B cell (primary cell): ENCODE data around the gene TNPO2. TPM values are rescaled to one million over a fixed set of nuclear protein-coding genes. Genes with fewer than 3 reads are reported as not detected.

Experiments
- ATAC-seq: fragments of 200-7000 bp; cut with Tn5 transposase; one replicate; pipeline ENCODE4 v1.10.0; 2021; ENCODE audit warnings: low read depth, mild to moderate bottlenecking, moderate number of reproducible peaks, moderate library complexity
- CTCF ChIA-PET: fragments of 350-600 bp; sonication (Branson Sonifier 250); formaldehyde crosslinking; loops from one replicate; lab custom pipeline; 2021; ENCODE audit warnings: antibody characterized with exemption, inconsistent platforms; lab: Charles Lee
- POLR2A ChIA-PET: fragments of 350-600 bp; sonication (Branson Sonifier 250); formaldehyde crosslinking; loops from one replicate; lab custom pipeline; 2021; ENCODE audit warnings: antibody characterized with exemption; lab: Charles Lee
- DNase-seq: peaks from one replicate; pipeline ENCODE4 v3.0.0; 2013
- H2AFZ ChIP-seq: 2 replicates; pipeline ENCODE4 v1.6.1; 2012; ENCODE audit warnings: mild to moderate bottlenecking, low read depth, low read length; ENCODE audit not compliant: insufficient read depth, poor library complexity, severe bottlenecking
- H3K27ac ChIP-seq, 2 donors: 1 replicate in 1 of 2; 2 replicates in 1 of 2; pipeline ENCODE4 v1.5.1; 2012 to 2013; ENCODE audit warnings: low read length in 2 of 2, mild to moderate bottlenecking in 2 of 2, moderate library complexity in 1 of 2
- H3K27me3 ChIP-seq, 4 experiments: fragments of 200-600 bp in 1 of 4; sonication (generic) in 1 of 4; replicated peaks in 1 of 4; 1 replicate in 2 of 4; 2 replicates in 2 of 4; pipeline versions ENCODE4 v1.6.1 to v1.7.0; 2013 to 2016; ENCODE audit warnings: low read length in 3 of 4, mild to moderate bottlenecking in 2 of 4, mixed read lengths in 1 of 4, moderate library complexity in 1 of 4; ENCODE audit not compliant: insufficient read depth in 4 of 4, control insufficient read depth in 3 of 4; ENCODE audit errors: control extremely low read depth in 1 of 4
- H3K36me3 ChIP-seq, 2 experiments: replicated peaks in 1 of 2; 1 replicate in 1 of 2; 2 replicates in 1 of 2; pipeline versions ENCODE4 v1.6.1 to v1.7.1; 2013; ENCODE audit warnings: low read length in 1 of 2; ENCODE audit not compliant: insufficient read depth in 2 of 2, control insufficient read depth in 1 of 2; ENCODE audit errors: control extremely low read depth in 1 of 2, extremely low read depth in 1 of 2
- H3K4me1 ChIP-seq, 2 donors: fragments of 200-600 bp in 1 of 2; sonication (generic) in 1 of 2; 1 replicate in 1 of 2; 2 replicates in 1 of 2; pipeline versions ENCODE4 v1.5.1 to v1.6.1; 2013 to 2017; ENCODE audit warnings: low read length in 2 of 2; ENCODE audit not compliant: control insufficient read depth in 2 of 2, insufficient read depth in 2 of 2
- H3K4me2 ChIP-seq: replicated peaks from 2 replicates; pipeline ENCODE3; 2012; ENCODE audit warnings: mild to moderate bottlenecking, low read depth, low read length; ENCODE audit not compliant: poor library complexity, severe bottlenecking
- H3K4me3 ChIP-seq, 5 experiments: fragments of 200-600 bp in 1 of 5; sonication (generic) in 1 of 5; 1 replicate in 3 of 5; 2 replicates in 2 of 5; pipeline versions ENCODE4 v1.5.1 to v1.7.0; 2011 to 2016; ENCODE audit warnings: low read length in 4 of 5, mild to moderate bottlenecking in 4 of 5, low read depth in 2 of 5, control low read depth in 1 of 5, moderate library complexity in 1 of 5; ENCODE audit not compliant: insufficient read depth in 1 of 5; ENCODE audit errors: control extremely low read depth in 1 of 5, extremely low read depth in 1 of 5
- H3K79me2 ChIP-seq: fragments of 200-600 bp; sonication (generic); one replicate; pipeline ENCODE4 v1.6.0; 2016; ENCODE audit warnings: low read length; ENCODE audit not compliant: control insufficient read depth, insufficient read depth
- H3K9ac ChIP-seq: fragments of 200-600 bp; sonication (generic); 2 replicates; pipeline ENCODE4 v1.6.1; 2017; ENCODE audit warnings: mild to moderate bottlenecking, low read length, moderate library complexity
- H3K9me3 ChIP-seq, 3 donors: one replicate each; pipeline versions ENCODE4 v1.6.1 to v1.7.1; 2013; ENCODE audit warnings: low read length in 2 of 3; ENCODE audit not compliant: control insufficient read depth in 2 of 3, insufficient read depth in 1 of 3; ENCODE audit errors: control extremely low read depth in 1 of 3
- H4K20me1 ChIP-seq: 2 replicates; pipeline ENCODE4 v1.6.0; 2012; ENCODE audit warnings: mild to moderate bottlenecking, low read length; ENCODE audit not compliant: insufficient read depth, control insufficient read depth, poor library complexity, severe bottlenecking
- H3K27ac Mint-ChIP-seq: one replicate; pipeline ENCODE4 v1.8.0; 2021; ENCODE audit warnings: mixed read lengths
- H3K27me3 Mint-ChIP-seq: one replicate; pipeline ENCODE4 v1.8.0; 2021; ENCODE audit warnings: mixed read lengths
- H3K4me1 Mint-ChIP-seq: one replicate; pipeline ENCODE4 v1.8.0; 2021; ENCODE audit warnings: mixed read lengths
- H3K4me3 Mint-ChIP-seq: one replicate; pipeline ENCODE4 v1.8.0; 2021; ENCODE audit warnings: mixed read lengths
- H3K9me3 Mint-ChIP-seq: one replicate; pipeline ENCODE4 v1.8.0; 2022; ENCODE audit warnings: mixed read lengths; ENCODE audit not compliant: insufficient read depth
- CTCF ChIP-seq: fragments of 200-600 bp; IDR thresholded peaks from one replicate; pipeline ENCODE4 v1.8.0; 2022; ENCODE audit warnings: antibody characterized with exemption, mild to moderate bottlenecking
- EZH2 ChIP-seq: IDR thresholded peaks from 2 replicates; pipeline ENCODE4 v1.6.1; 2012; ENCODE audit warnings: borderline replicate concordance, low read depth, mild to moderate bottlenecking, moderate library complexity, low read length; ENCODE audit not compliant: insufficient read depth, poor library complexity, severe bottlenecking
- WGBS: methylation state at CpG from one replicate; pipeline ENCODE4 v1.1.5; 2013; ENCODE audit warnings: missing lambda C conversion rate; ENCODE audit not compliant: insufficient coverage; 5-methylcytosine and 5-hydroxymethylcytosine counted together
- intact Hi-C: fragments of 100-400 bp; cut with micrococcal nuclease; formaldehyde crosslinking; loops from one replicate; pipeline ENCODE4 v1.10.0; 2022
- polyA plus RNA-seq: library from polyadenylated mRNA; depleted of rRNA; stranded (reverse); fragments of >200 nt; gene quantifications from 2 replicates; pipeline ENCODE4 v1.2.3, GENCODE V29; 2012
- total RNA-seq, 2 donors: library from RNA; stranded (reverse); fragments of 120-200 nt in 1 of 2; gene quantifications; 1 replicate in 1 of 2; 2 replicates in 1 of 2; pipeline versions ENCODE4 v1.2.3 to v1.2.4, GENCODE V29; 2013 to 2022

Gene TNPO2
- total and polyA plus RNA-seq, 2 donors (not counting 1 experiment from before 2014, with no cell fraction given), result 73.7 to 85.6 TPM

- Histone ChIP-seq H3K27me3 (no peaks in the 10 kb centered on the region), H3K36me3 (no peaks in the 10 kb centered on the region), H4K20me1 (no peaks in the 10 kb centered on the region), H2AFZ (no peak overlapping the region), H3K9ac (no peak overlapping the region), H3K27ac (no peak overlapping the region), H3K4me2 (no peak overlapping the region), H3K4me3 (no peak overlapping the region), H3K4me1 (peaks cover 7 to 14% of the 10 kb centered on the region in 2 donors), H3K79me2 (peaks cover 2% of the 10 kb centered on the region), H3K9me3 (no peaks in the 10 kb centered on the region)
- POLR2A ChIA-PET, result no interaction called here
- no peak overlapping the region for H3K4me3 Mint-ChIP-seq
- CTCF ChIA-PET, result interaction anchor here (1.2 to 27.9 kb wide), 3 partner anchors 10 to 76 kb away, joined by 3 to 1147 read pairs (median 353); partner anchors contain the start of genes JUNB, PRDX2, RNASEH2A and THSD8
- TF ChIP-seq EZH2 (no peak), CTCF (no peak)
- no peaks in the 10 kb centered on the region for H3K27me3 Mint-ChIP-seq
- no peak for DNase-seq
- H3K27ac Mint-ChIP-seq, result no peak overlapping the region
- no peaks in the 10 kb centered on the region for H3K9me3 Mint-ChIP-seq
- ATAC-seq, result no peak
- intact Hi-C loops, result no loop called here
- peaks cover 18% of the 10 kb centered on the region for H3K4me1 Mint-ChIP-seq
- WGBS, result 95% methylated on average over 2 of the region's 4 CpGs
These were observed 48.6 kb upstream of the TNPO2 start for GRCh38 chr19:12772323-12772722.

GRCh38 chr19:12770922-12771321, 47.2 kb upstream of the TNPO2 start:
- Histone ChIP-seq H3K9ac (no peak overlapping the region), H3K27ac (no peak overlapping the region), H4K20me1 (no peaks in the 10 kb centered on the region), H3K79me2 (no peaks in the 10 kb centered on the region), H3K36me3 (no peaks in the 10 kb centered on the region), H3K4me1 (peaks cover 9 to 12% of the 10 kb centered on the region in 2 donors), H3K4me3 (no peak overlapping the region), H3K27me3 (no peaks in the 10 kb centered on the region), H3K4me2 (no peak overlapping the region), H2AFZ (no peak overlapping the region), H3K9me3 (no peaks in the 10 kb centered on the region)
- intact Hi-C loops, result no loop called here
- ChIA-PET POLR2A (interaction anchor here (0.6 to 1.5 kb wide), 4 partner anchors 22 to 77 kb away, joined by 3 to 9 read pairs (median 4); no protein-coding TSS in a partner anchor), CTCF (interaction anchor here (0.6 to 27.9 kb wide), 4 partner anchors 11 to 78 kb away, joined by 3 to 1147 read pairs (median 178); partner anchors contain the start of genes JUNB, PRDX2, RNASEH2A and THSD8)
- no peak for ATAC-seq
- Mint-ChIP-seq H3K9me3 (no peaks in the 10 kb centered on the region), H3K4me3 (no peak overlapping the region), H3K27me3 (no peaks in the 10 kb centered on the region), H3K4me1 (peaks cover 19% of the 10 kb centered on the region), H3K27ac (no peak overlapping the region)
- WGBS, result 98% methylated on average over 7 of the region's 13 CpGs
- DNase-seq, result no peak
- no peak for TF ChIP-seq CTCF
- no peak for TF ChIP-seq EZH2
